ENCODE results near the gene PADI6. TPM values are rescaled to one million over a fixed set of nuclear protein-coding genes. Genes with fewer than 3 reads are reported as not detected.

PADI6 gene
- total RNA-seq, 2 experiments from 2014 or later = not detected

- no peaks in the 10 kb centered on the region for H3K9me3 Mint-ChIP-seq
- H3K27me3 ChIP-seq (ENCODE audit: control insufficient read depth in 1 of 2, insufficient read depth in 2 of 2, low read length in 2 of 2) = no peaks in the 10 kb centered on the region
- H3K9me3 ChIP-seq (ENCODE audit: control insufficient read depth in 1 of 2, insufficient read depth in 1 of 2, low read length in 2 of 2) = no peaks in the 10 kb centered on the region
- ChIA-PET CTCF (no interaction called here), POLR2A (no interaction called here)
- DNase-seq (no peak), ATAC-seq (ENCODE audit: poor library complexity) (no peak)
- no peak overlapping the region for H3K27ac Mint-ChIP-seq
- no peaks in the 10 kb centered on the region for H3K36me3 ChIP-seq (ENCODE audit: insufficient read depth, low read length)
- no peak overlapping the region for H3K27ac ChIP-seq (ENCODE audit: low read depth in 1 of 2, low read length in 2 of 2)
- no peak for TF ChIP-seq CTCF (IDR thresholded peaks at IDR 0.05)
- H3K4me1 Mint-ChIP-seq (ENCODE audit: low read depth) = peaks cover 7% of the 10 kb centered on the region
- intact Hi-C loops (cut with DNase I, micrococcal nuclease) = no loop called here
- H3K36me3 Mint-ChIP-seq (ENCODE audit: low read depth) = no peaks in the 10 kb centered on the region
- no peaks in the 10 kb centered on the region for H3K27me3 Mint-ChIP-seq
- no peak overlapping the region for H3K4me3 Mint-ChIP-seq
- H3K4me1 ChIP-seq (ENCODE audit: insufficient read depth, low read length) = peaks cover 4% of the 10 kb centered on the region
- H3K4me3 ChIP-seq (ENCODE audit: low read length) = no peak overlapping the region
Observed at GRCh38 chr1:17350928-17351446, 21.0 kb upstream of the PADI6 start.

- ChIA-PET POLR2A (no interaction called here), CTCF (no interaction called here)
- no peak for ATAC-seq (ENCODE audit: poor library complexity)
- Mint-ChIP-seq H3K27me3 (no peaks in the 10 kb centered on the region), H3K36me3 (ENCODE audit: low read depth) (no peaks in the 10 kb centered on the region), H3K27ac (no peak overlapping the region), H3K9me3 (no peaks in the 10 kb centered on the region), H3K4me1 (ENCODE audit: low read depth) (peaks cover 15% of the 10 kb centered on the region), H3K4me3 (no peak overlapping the region)
- Histone ChIP-seq H3K27me3 (ENCODE audit: control insufficient read depth in 1 of 2, insufficient read depth in 2 of 2, low read length in 2 of 2) (no peaks in the 10 kb centered on the region), H3K9me3 (ENCODE audit: control insufficient read depth in 1 of 2, insufficient read depth in 1 of 2, low read length in 2 of 2) (no peaks in the 10 kb centered on the region), H3K27ac (ENCODE audit: low read depth in 1 of 2, low read length in 2 of 2) (no peak overlapping the region), H3K36me3 (ENCODE audit: insufficient read depth, low read length) (no peaks in the 10 kb centered on the region), H3K4me1 (ENCODE audit: insufficient read depth, low read length) (peaks cover 10% of the 10 kb centered on the region), H3K4me3 (ENCODE audit: low read length) (no peak overlapping the region)
- intact Hi-C loops (cut with DNase I, micrococcal nuclease) = no loop called here
- no peak for TF ChIP-seq CTCF (IDR thresholded peaks at IDR 0.05)
- DNase-seq = no peak
Observed at GRCh38 chr1:17351598-17352324, 20.2 kb upstream of the PADI6 start.

GRCh38 chr1:17352419-17352909, 19.5 kb upstream of the PADI6 start:
- H3K4me3 ChIP-seq (ENCODE audit: low read length) = no peak overlapping the region
- no peaks in the 10 kb centered on the region for H3K36me3 ChIP-seq (ENCODE audit: insufficient read depth, low read length)
- H3K4me3 Mint-ChIP-seq = no peak overlapping the region
- ATAC-seq (ENCODE audit: poor library complexity) (no peak), DNase-seq (no peak)
- POLR2A ChIA-PET = no interaction called here
- no peak overlapping the region for H3K27ac Mint-ChIP-seq
- H3K4me1 Mint-ChIP-seq (ENCODE audit: low read depth) = peaks cover 15% of the 10 kb centered on the region
- intact Hi-C loops (cut with DNase I, micrococcal nuclease) = no loop called here
- no peaks in the 10 kb centered on the region for H3K9me3 Mint-ChIP-seq
- H3K36me3 Mint-ChIP-seq (ENCODE audit: low read depth) = no peaks in the 10 kb centered on the region
- H3K9me3 ChIP-seq (ENCODE audit: control insufficient read depth in 1 of 2, insufficient read depth in 1 of 2, low read length in 2 of 2) = no peaks in the 10 kb centered on the region
- no peaks in the 10 kb centered on the region for H3K27me3 ChIP-seq (ENCODE audit: control insufficient read depth in 1 of 2, insufficient read depth in 2 of 2, low read length in 2 of 2)
- peaks cover 10% of the 10 kb centered on the region for H3K4me1 ChIP-seq (ENCODE audit: insufficient read depth, low read length)
- no peaks in the 10 kb centered on the region for H3K27me3 Mint-ChIP-seq
- no peak for TF ChIP-seq CTCF (IDR thresholded peaks at IDR 0.05)
- CTCF ChIA-PET = no interaction called here
- no peak overlapping the region for H3K27ac ChIP-seq (ENCODE audit: low read depth in 1 of 2, low read length in 2 of 2)
